Body of pancreas (tissue), 4 donors: ENCODE measurements around the gene CYFIP2. TPM values are rescaled to one million over a fixed set of nuclear protein-coding genes. Genes with fewer than 3 reads are reported as not detected.

Experiments
- ATAC-seq: fragments of 150-250 bp; one replicate; pipeline ENCODE4 v1.9.1; 2016
- DNase-seq, 4 donors: peaks; one replicate each; pipeline ENCODE4 v3.0.0-alpha.2; 2019
- H3K27ac ChIP-seq, 4 donors: fragments of 200-600 bp; sonication (generic); 1 replicate in 3 of 4; 2 replicates in 1 of 4; pipeline versions ENCODE4 v1.5.1 to v1.6.1; 2016 to 2019; ENCODE audit warnings: mild to moderate bottlenecking in 1 of 4, mixed read lengths in 1 of 4, moderate library complexity in 1 of 4
- H3K27me3 ChIP-seq, 2 donors: fragments of 200-600 bp; sonication (generic); one replicate each; pipeline ENCODE4 v1.6.0; 2016; ENCODE audit warnings: mild to moderate bottlenecking in 1 of 2
- H3K36me3 ChIP-seq, 2 donors: fragments of 200-600 bp; sonication (generic); replicated peaks in 1 of 2; 2 replicates each; pipeline ENCODE4 v1.5.1; 2016; ENCODE audit warnings: low read depth in 2 of 2; ENCODE audit not compliant: insufficient read depth in 1 of 2
- H3K4me1 ChIP-seq: fragments of 200-600 bp; sonication (generic); one replicate; pipeline ENCODE4 v1.6.0; 2016
- H3K4me3 ChIP-seq, 2 donors: fragments of 200-600 bp; sonication (generic); 1 replicate in 1 of 2; 2 replicates in 1 of 2; pipeline ENCODE4 v1.5.1; 2016 to 2019
- H3K9me3 ChIP-seq, 3 donors: fragments of 200-600 bp; sonication (generic); 1 replicate in 2 of 3; 2 replicates in 1 of 3; pipeline ENCODE4 v1.5.1; 2016
- CTCF ChIP-seq, 7 experiments: fragments of 450-650 bp in 4 of 7; fragments of 200-600 bp in 3 of 7; sonication (generic) in 3 of 7; IDR thresholded peaks; one replicate each; pipeline ENCODE4 v1.5.1; 2016 to 2019; ENCODE audit warnings: antibody characterized with exemption in 7 of 7
- POLR2A ChIP-seq, 3 donors: fragments of 450-650 bp; IDR thresholded peaks; one replicate each; pipeline ENCODE4 v1.6.1; 2016; ENCODE audit warnings: antibody characterized with exemption in 3 of 3, mild to moderate bottlenecking in 2 of 3
- WGBS, 2 donors: methylation state at CpG; one replicate each; pipeline ENCODE4 v1.1.5; 2017; 5-methylcytosine and 5-hydroxymethylcytosine counted together
- intact Hi-C: fragments of 100-400 bp; cut with DNase I; formaldehyde crosslinking; loops from one replicate; pipeline ENCODE4 v1.15.1; 2023
- total RNA-seq, 2 donors: library from RNA; depleted of rRNA; stranded (reverse); fragments of >200 nt; gene quantifications; one replicate each; pipeline ENCODE4 v1.1.0, GENCODE V29; 2016

CYFIP2 gene
- total RNA-seq, 2 donors from 2014 or later: 15.6 to 22.1 TPM

GRCh38 chr5:157311595-157311994 lies 45.7 kb downstream of the CYFIP2 start:
- Histone ChIP-seq H3K27me3 (no peaks in the 10 kb centered on the region), H3K36me3 (no peaks in the 10 kb centered on the region), H3K4me3 (no peak overlapping the region), H3K9me3 (no peaks in the 10 kb centered on the region), H3K27ac (no peak overlapping the region), H3K4me1 (no peaks in the 10 kb centered on the region)
- 67 to 89% methylated on average over 6 to 10 of the region's 11 CpGs for WGBS, 2 donors
- ATAC-seq (no peak), DNase-seq (no peak)
- intact Hi-C loops: loop anchor here (10.0 kb wide), 1 partner anchor 57 kb away; no protein-coding TSS in a partner anchor
- TF ChIP-seq CTCF (IDR thresholded peaks at IDR 0.05) (no peak), POLR2A (IDR thresholded peaks at IDR 0.05) (no peak)

DNA sequence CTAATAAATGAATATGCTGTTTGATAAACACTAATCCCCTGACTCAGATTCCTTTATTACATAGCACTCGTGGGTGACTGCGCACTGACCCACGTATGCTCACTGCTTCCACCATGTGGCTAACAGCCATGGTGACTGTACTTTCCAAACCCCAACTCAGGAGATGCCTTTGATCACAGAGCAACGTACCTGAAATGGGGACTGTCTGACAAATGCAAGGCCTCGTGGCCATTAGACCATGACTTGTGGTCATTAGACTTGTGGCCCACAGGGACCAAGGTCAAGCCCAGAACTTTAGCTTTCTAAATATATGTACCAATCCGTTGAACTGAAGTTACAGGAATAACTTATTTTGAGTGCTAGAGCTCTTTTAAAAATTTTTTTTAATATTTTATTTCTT lies 46.6 kb downstream of the CYFIP2 start:
- no peaks in the 10 kb centered on the region for H3K36me3 ChIP-seq
- no peaks in the 10 kb centered on the region for H3K9me3 ChIP-seq
- no peaks in the 10 kb centered on the region for H3K4me1 ChIP-seq
- TF ChIP-seq POLR2A (IDR thresholded peaks at IDR 0.05) (no peak), CTCF (IDR thresholded peaks at IDR 0.05) (peak in 6 of 7 experiments; percentile 37 to 60 (median 51))
- no peak overlapping the region for H3K27ac ChIP-seq
- DNase-seq: peak; percentile 22 to 50 (median 38)
- peak; percentile 55 for ATAC-seq
- WGBS, 2 donors: 22 to 28% methylated on average over 6 of the region's 6 CpGs
- no peak overlapping the region for H3K4me3 ChIP-seq
- intact Hi-C loops: loop anchor here (10.0 kb wide), 1 partner anchor 58 kb away; no protein-coding TSS in a partner anchor
- no peaks in the 10 kb centered on the region for H3K27me3 ChIP-seq

- no peaks in the 10 kb centered on the region for H3K9me3 ChIP-seq
- ATAC-seq (no peak), DNase-seq (no peak)
- intact Hi-C loops: loop anchor here (10.0 kb wide), 1 partner anchor 152 kb away; no protein-coding TSS in a partner anchor
- TF ChIP-seq POLR2A (IDR thresholded peaks at IDR 0.05) (no peak), CTCF (IDR thresholded peaks at IDR 0.05) (no peak)
- no peaks in the 10 kb centered on the region for H3K27me3 ChIP-seq
- no peak overlapping the region for H3K27ac ChIP-seq
- WGBS, 2 donors: 84 to 92% methylated on average over 12 to 13 of the region's 13 CpGs
- no peak overlapping the region for H3K4me3 ChIP-seq
- H3K36me3 ChIP-seq: no peaks in the 10 kb centered on the region
- no peaks in the 10 kb centered on the region for H3K4me1 ChIP-seq
Measured at GRCh38 chr5:157322581-157322980, 56.7 kb downstream of the CYFIP2 start.

DNA sequence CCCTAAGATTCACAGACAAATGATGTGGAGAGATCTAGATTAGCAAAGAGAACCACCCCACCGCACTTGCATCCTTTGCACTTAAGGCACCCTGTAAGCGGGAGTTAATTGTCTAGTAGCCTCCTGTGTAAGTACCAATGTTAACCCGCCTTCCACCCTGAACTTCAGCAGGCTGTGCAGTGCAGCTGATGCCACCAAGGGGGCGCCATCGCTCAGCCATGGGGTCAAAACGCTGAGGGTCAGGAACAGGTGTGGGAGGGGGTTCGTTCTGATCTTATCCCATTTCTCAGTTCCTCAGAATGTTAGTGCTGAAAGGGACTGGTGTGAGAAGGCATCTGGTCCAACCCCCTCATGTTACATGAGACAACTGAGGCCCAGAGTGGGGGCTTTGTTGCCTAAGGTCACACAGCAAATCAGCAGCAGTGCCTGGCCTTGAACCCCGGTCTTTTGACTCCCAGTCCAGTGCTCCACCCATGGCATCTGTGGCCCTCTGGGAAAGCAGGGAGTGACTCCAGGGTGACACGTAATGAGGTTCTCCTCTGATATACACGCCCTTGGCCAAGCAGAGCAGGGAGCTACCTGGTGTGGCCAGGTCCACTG lies 57.3 kb downstream of the CYFIP2 start:
- no peak overlapping the region for H3K27ac ChIP-seq

More for the DNA sequence above, 57.3 kb downstream of the CYFIP2 start:
- WGBS, 2 donors: 65 to 68% methylated on average over 7 to 10 of the region's 10 CpGs
- ATAC-seq (no peak), DNase-seq (no peak)
- Histone ChIP-seq H3K4me1 (no peaks in the 10 kb centered on the region), H3K27me3 (no peaks in the 10 kb centered on the region), H3K4me3 (no peak overlapping the region), H3K36me3 (no peaks in the 10 kb centered on the region), H3K9me3 (no peaks in the 10 kb centered on the region)
- intact Hi-C loops: loop anchor here (10.0 kb wide), 1 partner anchor 152 kb away; no protein-coding TSS in a partner anchor
- TF ChIP-seq CTCF (IDR thresholded peaks at IDR 0.05) (no peak), POLR2A (IDR thresholded peaks at IDR 0.05) (no peak)
